IPS DF 6.9 (cell line): ENCODE measurements around the gene TEX19.

Experiments
- DNase-seq: peaks from one replicate; pipeline ENCODE4 v3.0.0-alpha.2; 2013; ENCODE audit warnings: low read depth, low spot score
- H3K27ac ChIP-seq: one replicate; pipeline ENCODE4 v1.5.1; 2013; ENCODE audit warnings: low read length, control low read depth
- H3K27me3 ChIP-seq: 2 replicates; pipeline ENCODE4 v1.6.1; 2013; ENCODE audit warnings: mild to moderate bottlenecking, low read length; ENCODE audit not compliant: control insufficient read depth, insufficient read depth
- H3K36me3 ChIP-seq: 2 replicates; pipeline ENCODE4 v1.6.1; 2013; ENCODE audit warnings: low read length; ENCODE audit not compliant: control insufficient read depth, insufficient read depth
- H3K4me1 ChIP-seq: 2 replicates; pipeline ENCODE4 v1.6.1; 2013; ENCODE audit warnings: low read length; ENCODE audit not compliant: control insufficient read depth, insufficient read depth
- H3K4me3 ChIP-seq: 2 replicates; pipeline ENCODE4 v1.5.1; 2013; ENCODE audit warnings: mild to moderate bottlenecking, low read length
- H3K9me3 ChIP-seq: 2 replicates; pipeline ENCODE4 v1.6.1; 2013; ENCODE audit warnings: low read length, inconsistent platforms; ENCODE audit not compliant: control insufficient read depth, insufficient read depth
- WGBS: extraction: QIAGEN DNeasy Blood & Tissue Kit; methylation state at CpG from one replicate; pipeline ENCODE4 v1.1.7; 2013; ENCODE audit warnings: mixed read lengths, missing lambda C conversion rate; ENCODE audit not compliant: insufficient read length, insufficient coverage; 5-methylcytosine and 5-hydroxymethylcytosine counted together

The TEX19 gene

DNA sequence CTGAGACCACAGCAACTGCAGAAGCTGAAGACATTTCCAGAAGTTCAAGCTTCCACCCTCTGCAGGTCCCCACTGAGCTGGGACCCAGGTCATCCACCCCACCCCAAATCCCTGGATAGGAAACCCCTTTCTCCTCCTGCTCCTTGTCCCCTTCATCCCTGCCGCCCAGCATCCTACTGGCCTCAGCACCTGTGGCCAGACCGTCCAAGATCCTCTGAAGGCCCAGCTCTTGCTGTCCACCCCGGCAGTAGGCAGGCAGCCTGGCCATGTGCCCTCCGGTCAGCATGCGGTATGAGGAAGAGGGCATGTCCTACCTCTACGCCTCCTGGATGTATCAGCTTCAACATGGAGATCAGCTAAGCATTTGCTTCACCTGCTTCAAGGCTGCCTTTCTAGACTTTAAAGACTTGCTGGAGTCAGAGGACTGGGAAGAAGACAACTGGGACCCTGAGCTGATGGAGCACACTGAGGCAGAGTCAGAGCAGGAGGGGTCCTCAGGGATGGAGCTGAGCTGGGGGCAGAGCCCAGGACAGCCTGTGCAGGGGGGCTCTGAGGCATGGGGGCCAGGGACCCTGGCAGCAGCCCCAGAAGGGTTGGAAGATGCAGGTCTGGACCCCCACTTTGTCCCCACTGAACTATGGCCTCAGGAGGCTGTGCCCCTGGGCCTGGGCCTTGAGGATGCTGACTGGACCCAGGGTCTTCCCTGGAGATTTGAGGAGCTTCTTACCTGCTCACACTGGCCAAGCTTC is 3.0 kb downstream of the TEX19 start:
- 0 out of 2 replicates have a peak, but pooled peaks cover 2% of the 10 kb centered on the region for H3K4me1 ChIP-seq
- no peak overlapping the region for H3K4me3 ChIP-seq
- WGBS: no CpG with 5 or more reads among the region's 6 CpGs

DNA sequence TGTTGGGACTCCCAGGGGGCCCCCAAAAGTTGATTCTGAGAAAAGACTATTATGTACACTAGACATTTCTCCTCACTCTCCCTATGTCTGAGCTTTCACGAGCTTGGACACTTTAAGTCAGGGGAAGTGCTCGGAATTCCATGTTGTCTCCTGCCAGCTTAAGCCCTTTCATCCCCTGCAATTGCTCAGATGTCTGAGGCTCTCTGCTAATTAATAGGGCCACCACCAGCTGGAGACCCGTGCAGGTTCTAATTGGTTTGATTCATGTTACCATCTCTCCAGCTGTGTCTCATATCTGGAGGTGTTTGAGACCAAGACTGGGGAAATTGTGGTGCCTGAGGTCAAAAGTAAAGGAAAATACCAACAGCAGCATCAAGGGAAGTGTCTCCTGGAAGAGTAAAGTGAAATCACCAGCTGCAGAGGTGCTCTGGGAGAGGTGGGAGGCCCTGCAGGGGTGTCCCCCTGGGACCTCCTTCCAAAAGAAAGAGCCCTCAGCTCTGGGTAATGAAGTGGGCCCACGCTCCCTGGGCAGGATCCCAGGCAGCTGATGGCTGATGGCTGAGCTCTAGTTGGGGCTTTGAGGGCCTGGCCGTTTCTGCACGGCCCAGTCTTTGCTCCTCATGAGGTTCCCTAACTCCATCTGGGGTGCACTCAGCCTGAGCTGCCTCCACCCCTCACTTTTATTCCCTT is 6.7 kb downstream of the TEX19 start:
- DNase-seq: no peak
- H3K4me3 ChIP-seq: no peak overlapping the region
- no CpG with 5 or more reads among the region's 6 CpGs for WGBS

More for the DNA sequence above, 3.0 kb downstream of the TEX19 start:
- Histone ChIP-seq H3K27ac (no peak overlapping the region), H3K9me3 (no peaks in the 10 kb centered on the region), H3K27me3 (no peaks in the 10 kb centered on the region), H3K36me3 (no peaks in the 10 kb centered on the region; the same call in 1 of the 2 replicates)
- no peak for DNase-seq

DNA sequence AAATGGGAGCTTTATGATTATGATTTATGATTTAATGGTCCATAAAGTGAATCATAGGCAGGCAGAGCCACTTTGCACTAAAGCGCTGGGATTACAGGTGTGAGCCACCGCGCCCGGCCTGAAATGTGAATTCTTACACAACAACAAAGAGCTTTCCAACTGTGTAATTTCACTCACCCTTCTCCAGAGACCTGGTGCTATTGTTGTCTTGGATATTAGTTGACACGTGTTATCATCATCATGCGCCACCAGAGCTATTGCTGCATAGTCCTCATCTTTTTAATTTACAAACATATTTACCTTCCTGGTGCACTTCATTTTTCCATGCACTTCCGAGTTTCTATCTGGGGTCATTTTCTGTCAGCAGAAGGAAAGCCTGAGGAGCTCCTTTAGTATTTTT is 7.7 kb downstream of the TEX19 start:
- Histone ChIP-seq H3K4me3 (no peak overlapping the region), H3K27ac (no peak overlapping the region), H3K9me3 (no peaks in the 10 kb centered on the region), H3K27me3 (peaks cover 11% of the 10 kb centered on the region), H3K36me3 (no peaks in the 10 kb centered on the region), H3K4me1 (0 out of 2 replicates have a peak, but pooled peaks cover 1% of the 10 kb centered on the region)
- no peak for DNase-seq
- no CpG with 5 or more reads among the region's 7 CpGs for WGBS

More for the DNA sequence above, 6.7 kb downstream of the TEX19 start:
- Histone ChIP-seq H3K4me1 (no peaks in the 10 kb centered on the region), H3K9me3 (no peaks in the 10 kb centered on the region), H3K27me3 (peaks cover 5% of the 10 kb centered on the region), H3K27ac (no peak overlapping the region), H3K36me3 (no peaks in the 10 kb centered on the region)

DNA sequence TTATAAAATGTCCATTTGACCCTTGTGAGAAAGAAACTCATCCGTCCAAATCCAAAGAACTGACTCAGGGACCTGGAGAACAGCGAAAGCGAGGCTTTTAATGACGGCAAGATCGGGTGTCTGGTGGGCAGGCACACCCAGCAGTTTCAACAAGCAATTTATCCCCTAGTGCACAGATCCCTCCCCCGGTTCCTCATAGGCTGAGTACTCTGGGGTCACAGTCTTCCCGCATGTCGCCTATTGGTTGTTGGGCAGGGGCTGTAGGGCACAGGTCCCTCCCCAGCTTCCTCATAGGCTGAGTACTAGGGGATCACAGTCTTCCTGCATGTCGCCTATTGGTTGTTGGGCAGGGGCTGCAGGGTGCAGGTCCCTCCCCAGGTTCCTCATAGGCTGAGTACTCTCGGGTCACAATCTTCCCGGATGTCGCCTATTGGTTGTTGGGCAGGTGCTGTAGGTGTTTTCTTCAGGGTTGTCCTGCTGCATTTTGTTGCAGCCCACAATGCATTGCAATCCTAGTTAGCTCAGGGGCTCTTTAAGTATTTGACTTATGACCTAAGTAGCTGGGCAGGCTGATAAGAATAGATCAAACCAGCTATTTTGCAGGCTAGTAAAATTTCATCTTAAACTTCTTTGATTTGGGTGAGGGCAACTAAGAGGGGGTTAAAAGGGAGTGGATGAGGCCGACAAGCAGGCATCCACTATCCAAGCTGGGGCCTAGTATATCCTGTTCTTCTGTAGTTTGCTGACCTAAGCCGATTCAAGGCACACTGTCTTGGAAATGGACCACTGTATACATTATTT is 8.9 kb downstream of the TEX19 start:
- no CpG with 5 or more reads among the region's 14 CpGs for WGBS
- Histone ChIP-seq H3K9me3 (no peaks in the 10 kb centered on the region), H3K4me3 (no peak overlapping the region), H3K27me3 (peaks cover 17% of the 10 kb centered on the region), H3K36me3 (no peaks in the 10 kb centered on the region), H3K27ac (no peak overlapping the region), H3K4me1 (0 out of 2 replicates have a peak, but pooled peaks cover 1% of the 10 kb centered on the region)
- DNase-seq: no peak

DNA sequence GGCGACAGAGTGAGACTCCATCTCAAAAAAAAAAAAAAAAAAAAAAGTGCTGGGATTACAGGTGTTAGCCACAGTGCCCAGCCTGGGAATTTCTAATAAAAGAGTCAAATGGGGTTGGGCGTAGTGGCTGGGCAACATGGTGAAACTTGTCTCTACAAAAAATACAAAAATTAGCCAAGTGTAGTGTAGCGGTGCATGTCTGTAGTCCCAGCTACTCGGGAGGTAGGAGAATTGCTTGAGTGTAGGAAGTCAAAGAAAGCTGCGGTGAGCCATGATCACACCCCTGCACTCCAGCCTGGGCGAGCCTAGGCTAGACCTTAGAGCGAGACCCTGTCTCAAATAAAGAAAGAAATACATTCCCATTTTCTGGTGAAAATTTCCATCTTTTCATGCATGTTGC is 10.2 kb downstream of the TEX19 start:
- 0 out of 2 replicates have a peak, but pooled peaks cover 1% of the 10 kb centered on the region for H3K4me1 ChIP-seq
- WGBS: no CpG with 5 or more reads among the region's 7 CpGs
- no peak overlapping the region for H3K4me3 ChIP-seq
- no peaks in the 10 kb centered on the region for H3K36me3 ChIP-seq
- H3K27me3 ChIP-seq: peaks cover 17% of the 10 kb centered on the region
- no peak for DNase-seq
- no peaks in the 10 kb centered on the region for H3K9me3 ChIP-seq
- H3K27ac ChIP-seq: no peak overlapping the region

DNA sequence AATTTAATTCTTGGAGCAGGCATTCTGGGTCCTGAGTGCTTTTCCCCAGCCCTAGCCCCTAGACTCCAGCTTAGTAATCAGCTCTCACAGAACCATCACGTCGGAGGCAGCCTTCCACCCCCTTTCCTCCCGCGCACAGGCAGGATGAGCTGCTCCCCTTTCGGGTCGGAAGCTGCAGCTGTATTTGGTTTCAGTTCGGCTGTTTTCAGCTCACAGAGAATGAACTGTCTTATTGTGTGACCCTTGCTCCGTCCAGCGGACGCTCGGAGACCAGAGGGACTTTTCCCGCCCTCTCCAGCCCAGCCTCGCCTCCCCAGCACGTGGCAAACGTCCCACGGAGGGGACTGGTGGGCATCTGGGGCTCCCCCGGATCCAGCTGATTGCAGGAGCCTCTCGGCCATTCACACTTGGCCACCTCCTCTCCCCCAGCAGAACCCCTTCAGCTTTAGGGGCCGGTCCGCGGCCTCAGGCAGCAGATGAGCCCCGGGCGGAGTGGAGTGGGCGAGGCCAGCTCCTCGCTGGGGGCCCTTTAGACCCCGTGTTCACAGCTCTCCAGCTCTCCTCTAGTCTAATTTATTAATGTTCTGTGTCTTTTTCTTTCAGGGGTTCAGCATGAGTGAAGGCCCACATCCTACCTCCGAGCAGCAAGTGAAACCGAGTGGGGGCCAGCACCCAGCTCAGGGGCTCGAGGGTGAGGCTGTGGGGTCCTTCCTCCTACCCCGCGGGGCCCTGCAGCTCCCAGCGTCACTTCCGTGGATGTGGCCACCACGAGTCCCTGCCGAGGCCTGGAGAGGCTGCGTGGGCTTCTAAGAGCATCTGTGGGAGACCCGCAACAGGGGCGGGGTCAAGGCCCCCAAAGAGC is 11.7 kb downstream of the TEX19 start:
- no peak for DNase-seq
- H3K4me3 ChIP-seq: peak overlapping the region; percentile 33; the same call in 1 of the 2 replicates
- WGBS: no CpG with 5 or more reads among the region's 38 CpGs
- no peaks in the 10 kb centered on the region for H3K36me3 ChIP-seq
- no peaks in the 10 kb centered on the region for H3K9me3 ChIP-seq
- H3K27ac ChIP-seq: no peak overlapping the region
- H3K27me3 ChIP-seq: peaks cover 17% of the 10 kb centered on the region
- peaks cover 1% of the 10 kb centered on the region; the same call in 1 of the 2 replicates for H3K4me1 ChIP-seq

DNA sequence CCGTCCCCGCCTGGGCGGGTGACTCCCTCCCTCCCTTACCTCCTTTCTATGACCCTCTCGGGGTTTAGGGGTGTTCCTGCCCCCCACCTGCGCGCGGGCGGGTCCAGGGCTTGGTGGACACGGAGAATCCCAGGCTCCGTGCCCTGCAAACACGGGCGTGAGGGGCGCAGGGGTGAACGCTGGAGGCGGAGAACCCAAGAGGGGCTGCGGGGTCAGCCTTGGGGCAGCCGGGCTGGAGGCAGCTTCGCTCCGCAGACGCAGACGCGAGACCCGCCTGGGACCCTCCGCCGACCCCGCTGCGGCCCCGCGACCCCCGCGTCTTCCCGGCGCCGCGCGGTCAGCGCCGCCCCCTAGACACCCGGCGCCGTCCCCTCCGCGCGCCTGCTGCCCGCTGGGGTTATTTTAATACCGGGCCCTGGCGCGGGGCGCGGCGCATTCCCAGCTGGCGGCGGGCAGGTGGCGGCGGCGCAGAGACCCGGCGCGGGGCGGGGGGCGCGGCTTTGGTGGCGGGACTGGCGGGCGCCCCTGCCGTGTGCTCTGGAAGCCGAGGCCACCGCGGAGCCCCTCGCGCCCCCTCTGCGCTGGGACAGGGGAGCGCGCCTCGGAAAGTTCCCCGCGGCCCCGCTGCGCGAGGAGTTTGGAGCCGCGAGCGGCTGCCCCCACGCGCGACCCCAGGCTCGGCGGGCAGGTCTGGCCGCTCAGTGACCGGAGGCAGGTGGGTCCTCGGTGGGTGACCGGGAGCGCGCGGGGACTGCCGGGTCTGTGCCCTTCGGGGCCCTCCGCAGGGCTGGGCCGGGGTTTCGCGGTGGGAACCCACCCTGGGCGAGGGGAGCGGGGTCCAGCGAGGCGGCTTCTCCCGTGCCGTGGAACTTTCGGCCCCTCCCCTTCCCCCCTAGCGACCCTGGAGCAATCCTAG is 12.5 kb downstream of the TEX19 start, which contains the start of gene UTS2R:
UTS2R (plus strand) TSS at position 433 of the 916 bp plus-strand sequence. CDS start 2,560 bp downstream, outside the sequence.
- Histone ChIP-seq H3K27ac (no peak within 1 kb of the TSS), H3K9me3 (no peaks in the 10 kb centered on the region), H3K27me3 (peaks cover 17% of the 10 kb centered on the region), H3K4me3 (peak within 1 kb of the TSS; percentile 33; the same call in 1 of the 2 replicates), H3K36me3 (no peaks in the 10 kb centered on the region), H3K4me1 (peaks cover 1% of the 10 kb centered on the region; the same call in 1 of the 2 replicates)
- no peak for DNase-seq
- no CpG with 5 or more reads among the region's 109 CpGs for WGBS

DNA sequence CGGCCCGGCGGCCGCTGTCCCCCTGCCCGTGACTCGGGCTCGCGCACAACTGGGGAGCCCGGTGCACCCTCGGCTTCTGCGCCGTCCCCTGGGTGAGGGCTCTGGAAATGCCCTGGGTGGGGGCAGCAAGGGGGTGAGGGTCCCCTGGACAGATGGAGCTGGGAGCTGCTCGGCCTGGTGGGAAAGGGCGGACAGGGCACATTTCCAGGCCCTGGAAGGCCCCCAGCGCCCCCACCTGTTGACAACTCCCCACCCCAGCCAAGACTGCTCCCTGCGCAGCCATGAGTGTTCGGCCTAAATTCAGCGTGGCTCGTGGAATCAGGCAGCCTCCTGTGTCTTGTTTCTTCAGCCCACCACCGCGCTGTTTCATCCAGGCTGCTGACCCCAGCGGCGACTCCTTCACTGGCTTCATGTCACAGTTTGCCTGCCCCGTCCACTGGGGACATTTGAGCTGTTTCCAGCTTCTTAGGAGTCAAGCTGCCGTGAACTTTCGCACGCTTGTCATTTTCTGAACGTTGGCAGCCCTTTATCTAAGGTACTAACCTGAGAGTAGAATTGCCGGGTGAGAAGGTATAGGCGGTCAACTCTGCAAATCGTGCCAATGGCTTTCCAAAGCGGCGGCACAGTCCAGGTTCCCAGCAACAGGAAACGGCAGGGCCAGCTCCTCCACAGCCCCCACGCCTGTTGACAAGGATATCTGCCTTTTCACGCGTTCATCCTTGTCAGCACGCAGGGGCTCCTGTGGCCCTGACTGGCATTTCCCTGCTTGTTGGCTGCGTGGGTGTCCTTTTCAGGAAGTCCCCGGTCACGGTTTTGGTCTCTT is 13.4 kb downstream of the TEX19 start:
- peaks cover 17% of the 10 kb centered on the region for H3K27me3 ChIP-seq
- no peaks in the 10 kb centered on the region for H3K9me3 ChIP-seq
- H3K4me3 ChIP-seq: peak overlapping the region; percentile 33; the same call in 1 of the 2 replicates
- peaks cover 1% of the 10 kb centered on the region; the same call in 1 of the 2 replicates for H3K4me1 ChIP-seq
- WGBS: no CpG with 5 or more reads among the region's 41 CpGs
- no peaks in the 10 kb centered on the region for H3K36me3 ChIP-seq
- no peak overlapping the region for H3K27ac ChIP-seq
- no peak for DNase-seq
